ENCODE results near the gene L3MBTL4.

DNA sequence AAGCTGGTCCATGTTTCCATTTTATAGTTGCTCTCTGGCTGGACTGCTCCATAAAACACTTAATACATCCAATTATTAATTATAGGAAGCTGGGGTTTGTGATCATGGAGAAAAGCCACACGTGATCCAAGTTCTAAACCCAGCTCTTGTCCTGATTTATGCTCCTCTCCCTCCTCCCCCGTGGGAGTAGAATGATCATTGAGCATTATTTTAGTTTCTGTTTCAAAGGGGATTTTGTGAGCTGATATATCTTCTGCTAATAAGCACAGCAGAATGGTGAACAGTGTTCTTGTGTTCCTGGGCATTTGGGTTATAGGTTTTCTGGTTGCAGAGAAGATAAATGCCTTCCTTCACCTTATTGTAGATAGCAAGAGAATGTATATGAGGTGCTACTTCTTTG lies 383.7 kb downstream of the L3MBTL4 start:
- TF ChIP-seq, protein P1, sequence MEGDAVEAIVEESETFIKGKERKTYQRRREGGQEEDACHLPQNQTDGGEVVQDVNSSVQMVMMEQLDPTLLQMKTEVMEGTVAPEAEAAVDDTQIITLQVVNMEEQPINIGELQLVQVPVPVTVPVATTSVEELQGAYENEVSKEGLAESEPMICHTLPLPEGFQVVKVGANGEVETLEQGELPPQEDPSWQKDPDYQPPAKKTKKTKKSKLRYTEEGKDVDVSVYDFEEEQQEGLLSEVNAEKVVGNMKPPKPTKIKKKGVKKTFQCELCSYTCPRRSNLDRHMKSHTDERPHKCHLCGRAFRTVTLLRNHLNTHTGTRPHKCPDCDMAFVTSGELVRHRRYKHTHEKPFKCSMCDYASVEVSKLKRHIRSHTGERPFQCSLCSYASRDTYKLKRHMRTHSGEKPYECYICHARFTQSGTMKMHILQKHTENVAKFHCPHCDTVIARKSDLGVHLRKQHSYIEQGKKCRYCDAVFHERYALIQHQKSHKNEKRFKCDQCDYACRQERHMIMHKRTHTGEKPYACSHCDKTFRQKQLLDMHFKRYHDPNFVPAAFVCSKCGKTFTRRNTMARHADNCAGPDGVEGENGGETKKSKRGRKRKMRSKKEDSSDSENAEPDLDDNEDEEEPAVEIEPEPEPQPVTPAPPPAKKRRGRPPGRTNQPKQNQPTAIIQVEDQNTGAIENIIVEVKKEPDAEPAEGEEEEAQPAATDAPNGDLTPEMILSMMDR (IDR thresholded peaks at IDR 0.05), result no peak
- no peak for TF ChIP-seq IRF2 (CRISPR knock-in tag; IDR thresholded peaks at IDR 0.05; ENCODE audit: borderline replicate concordance, low read depth)
- no peak for TF ChIP-seq TCF7 (CRISPR knock-in tag; IDR thresholded peaks at IDR 0.05; ENCODE audit: low read depth)
- no peak for TF ChIP-seq MXD4 (CRISPR knock-in tag; IDR thresholded peaks at IDR 0.05; ENCODE audit: borderline replicate concordance)
- no peak for TF ChIP-seq GABPB1 (CRISPR knock-in tag; IDR thresholded peaks at IDR 0.05)
- no peak for TF ChIP-seq NR1H2 (CRISPR knock-in tag; IDR thresholded peaks at IDR 0.05)

All from WTC11 (cell line).